Hepatocyte (in vitro differentiated cells): Measurements from ENCODE around the gene EBI3. TPM values are rescaled to one million over a fixed set of nuclear protein-coding genes. Genes with fewer than 3 reads are reported as not detected.
"Not testable (repeated sequence)": the region's sequence is repeated elsewhere in the genome, so short reads cannot be mapped to it uniquely, and the experiment has no call there.

Experiments
- DNase-seq: peaks from one replicate; pipeline ENCODE4 v3.0.0-alpha.2; 2016; ENCODE audit warnings: low spot score
- H2AFZ ChIP-seq: fragments of 200-600 bp; sonication (generic); 2 replicates; pipeline ENCODE4 v1.6.0; 2016; ENCODE audit warnings: antibody characterized with exemption, mild to moderate bottlenecking
- H3K27ac ChIP-seq: fragments of 200-600 bp; sonication (generic); 2 replicates; pipeline ENCODE4 v1.5.1; 2016; ENCODE audit warnings: mild to moderate bottlenecking
- H3K27me3 ChIP-seq: fragments of 200-600 bp; sonication (generic); 2 replicates; pipeline ENCODE4 v1.6.1; 2016
- H3K36me3 ChIP-seq: fragments of 200-600 bp; sonication (generic); replicated peaks from 2 replicates; pipeline ENCODE4 v1.5.1; 2016; ENCODE audit warnings: low read depth; ENCODE audit not compliant: insufficient read depth
- H3K4me1 ChIP-seq: fragments of 200-600 bp; sonication (generic); 2 replicates; pipeline ENCODE4 v1.5.1; 2016; ENCODE audit warnings: mild to moderate bottlenecking, moderate library complexity; ENCODE audit not compliant: insufficient read depth
- H3K4me2 ChIP-seq: fragments of 200-600 bp; sonication (generic); 2 replicates; pipeline ENCODE4 v1.6.0; 2016
- H3K4me3 ChIP-seq: fragments of 200-600 bp; sonication (generic); 2 replicates; pipeline ENCODE4 v1.5.1; 2016; ENCODE audit warnings: mild to moderate bottlenecking
- H3K79me2 ChIP-seq: fragments of 200-600 bp; sonication (generic); 2 replicates; pipeline ENCODE4 v1.6.0; 2017; ENCODE audit warnings: mild to moderate bottlenecking
- H3K9me2 ChIP-seq: fragments of 200-600 bp; sonication (generic); replicated peaks from 2 replicates; pipeline ENCODE4 v1.6.0; 2017; ENCODE audit warnings: mild to moderate bottlenecking; ENCODE audit not compliant: insufficient read depth
- H3K9me3 ChIP-seq: fragments of 200-600 bp; sonication (generic); 2 replicates; pipeline ENCODE4 v1.5.1; 2016; ENCODE audit warnings: low read depth, mild to moderate bottlenecking
- H4K20me1 ChIP-seq: fragments of 200-600 bp; sonication (generic); 2 replicates; pipeline ENCODE4 v1.6.0; 2016; ENCODE audit warnings: mild to moderate bottlenecking; ENCODE audit not compliant: insufficient read depth, poor library complexity, severe bottlenecking
- EZH2 ChIP-seq: fragments of 200-600 bp; sonication (generic); IDR thresholded peaks from 2 replicates; pipeline ENCODE4 v1.6.1; 2016; ENCODE audit warnings: antibody characterized with exemption, mild to moderate bottlenecking, borderline replicate concordance
- EZH2phosphoT487 ChIP-seq: fragments of 200-600 bp; sonication (generic); IDR thresholded peaks from one replicate; pipeline ENCODE4 v1.6.1; 2018; ENCODE audit warnings: antibody characterized with exemption, mild to moderate bottlenecking, low read depth, moderate library complexity; ENCODE audit not compliant: unreplicated experiment, severe bottlenecking
- WGBS: methylation state at CpG from one replicate; pipeline ENCODE4 v1.1.6; 2016; ENCODE audit warnings: low lambda C conversion rate; ENCODE audit errors: missing lambda C conversion rate; 5-methylcytosine and 5-hydroxymethylcytosine counted together
- polyA plus RNA-seq: library from polyadenylated mRNA; unstranded; fragments of >200 nt; fragmentation: Nextera tagmentation; extraction: Ambion mirVana; gene quantifications from 2 replicates; pipeline ENCODE4 v1.2.1, GENCODE V29; 2016
- total RNA-seq: library from RNA; depleted of rRNA; stranded (reverse); fragments of >200 nt; gene quantifications from 2 replicates; pipeline ENCODE4 v1.2.3, GENCODE V29; 2014
- TF ChIP-seq, protein P1 (sequence below): fragments of 200-600 bp; sonication (generic); IDR thresholded peaks from 2 replicates; pipeline ENCODE4 v1.5.1; 2016; ENCODE audit warnings: antibody characterized with exemption, mild to moderate bottlenecking; ENCODE audit not compliant: poor library complexity

Gene EBI3
- total and polyA plus RNA-seq, 2 experiments from 2014 or later = 3.0 to 7.6 TPM

DNA sequence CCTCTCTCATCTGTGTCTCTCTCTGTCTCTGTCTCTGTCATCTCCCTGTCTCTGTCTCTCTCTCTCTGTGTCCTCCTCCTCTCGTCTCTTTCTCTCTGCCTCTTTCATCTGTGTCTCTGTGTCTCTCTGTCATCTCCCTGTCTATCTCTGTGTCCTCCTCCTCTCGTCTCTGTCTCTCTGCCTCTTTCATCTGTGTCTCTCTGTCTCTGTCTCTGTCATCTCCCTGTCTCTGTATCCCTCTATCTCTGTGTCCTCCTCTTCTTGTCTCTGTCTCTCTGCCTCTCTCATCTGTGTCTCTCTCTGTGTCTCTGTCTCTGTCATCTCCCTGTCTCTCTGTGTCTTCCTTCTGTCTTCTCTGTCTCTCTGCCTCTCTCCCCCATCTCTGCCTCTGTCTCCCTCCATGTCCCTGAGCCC, 551 bp upstream of the EBI3 start:
- H3K79me2 ChIP-seq = no peaks in the 10 kb centered on the region
- no peaks in the 10 kb centered on the region for H3K36me3 ChIP-seq
- no peak overlapping the region for H3K27ac ChIP-seq
- H3K4me1 ChIP-seq = peaks cover 9% of the 10 kb centered on the region
- H4K20me1 ChIP-seq = no peaks in the 10 kb centered on the region
- TF ChIP-seq EZH2phosphoT487 (no peak), EZH2 (no peak)
- TF ChIP-seq, protein P1, sequence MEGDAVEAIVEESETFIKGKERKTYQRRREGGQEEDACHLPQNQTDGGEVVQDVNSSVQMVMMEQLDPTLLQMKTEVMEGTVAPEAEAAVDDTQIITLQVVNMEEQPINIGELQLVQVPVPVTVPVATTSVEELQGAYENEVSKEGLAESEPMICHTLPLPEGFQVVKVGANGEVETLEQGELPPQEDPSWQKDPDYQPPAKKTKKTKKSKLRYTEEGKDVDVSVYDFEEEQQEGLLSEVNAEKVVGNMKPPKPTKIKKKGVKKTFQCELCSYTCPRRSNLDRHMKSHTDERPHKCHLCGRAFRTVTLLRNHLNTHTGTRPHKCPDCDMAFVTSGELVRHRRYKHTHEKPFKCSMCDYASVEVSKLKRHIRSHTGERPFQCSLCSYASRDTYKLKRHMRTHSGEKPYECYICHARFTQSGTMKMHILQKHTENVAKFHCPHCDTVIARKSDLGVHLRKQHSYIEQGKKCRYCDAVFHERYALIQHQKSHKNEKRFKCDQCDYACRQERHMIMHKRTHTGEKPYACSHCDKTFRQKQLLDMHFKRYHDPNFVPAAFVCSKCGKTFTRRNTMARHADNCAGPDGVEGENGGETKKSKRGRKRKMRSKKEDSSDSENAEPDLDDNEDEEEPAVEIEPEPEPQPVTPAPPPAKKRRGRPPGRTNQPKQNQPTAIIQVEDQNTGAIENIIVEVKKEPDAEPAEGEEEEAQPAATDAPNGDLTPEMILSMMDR = no peak
- peak overlapping the region; percentile 55 for H2AFZ ChIP-seq
- H3K27me3 ChIP-seq = no peaks in the 10 kb centered on the region
- peak overlapping the region; percentile 61 for H3K4me2 ChIP-seq
- WGBS = 93% methylated on average over 2 of the region's 2 CpGs
- H3K9me3 ChIP-seq = no peaks in the 10 kb centered on the region
- no peak overlapping the region for H3K4me3 ChIP-seq
- DNase-seq = no peak
- H3K9me2 ChIP-seq = no peaks in the 10 kb centered on the region

DNA sequence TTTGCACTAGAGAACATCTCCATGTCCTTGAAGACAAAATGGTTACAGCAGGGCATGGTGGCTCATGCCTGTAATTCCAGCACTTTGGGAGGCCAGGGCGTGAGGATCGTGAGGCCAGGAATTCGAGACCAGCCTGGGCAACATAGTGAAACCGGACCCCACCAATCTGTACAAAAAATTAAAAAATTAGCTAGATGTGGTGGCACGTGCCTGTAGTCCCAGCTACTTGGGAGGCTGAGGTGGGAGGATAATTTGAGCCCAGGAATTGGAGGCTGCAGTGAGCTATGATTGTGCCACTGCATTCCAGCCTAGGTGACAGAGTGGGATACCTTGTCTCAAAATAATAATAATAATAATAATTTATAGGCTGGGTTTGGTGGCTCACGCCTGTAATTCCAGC, 914 bp downstream of the EBI3 start:
- not testable (repeated sequence) for H3K9me3 ChIP-seq, H3K36me3 ChIP-seq, H2AFZ ChIP-seq, H3K79me2 ChIP-seq, H3K4me1 ChIP-seq, H4K20me1 ChIP-seq, H3K27ac ChIP-seq, H3K27me3 ChIP-seq, H3K9me2 ChIP-seq, H3K4me2 ChIP-seq, DNase-seq, H3K4me3 ChIP-seq
- WGBS = 92% methylated on average over 6 of the region's 6 CpGs

DNA sequence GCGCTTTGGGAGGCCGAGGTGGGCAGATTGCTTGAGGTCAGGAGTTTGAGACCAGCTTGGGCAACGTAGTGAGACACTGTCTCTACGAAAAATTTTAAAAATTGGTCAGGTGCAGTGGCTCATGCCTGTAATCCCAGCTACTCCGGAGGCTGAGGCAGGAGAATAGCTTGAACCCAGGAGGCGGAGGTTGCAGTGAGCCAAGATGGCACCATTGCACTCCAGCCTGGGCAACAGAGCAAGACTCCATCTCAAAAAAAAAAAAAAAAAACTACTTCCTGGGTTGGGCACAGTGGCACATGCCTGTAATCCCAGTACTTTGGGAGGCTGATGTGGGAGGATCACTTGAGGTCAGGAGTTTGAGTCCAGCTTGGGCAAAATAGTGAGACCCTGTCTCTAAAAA, 2.2 kb downstream of the EBI3 start:
- not testable (repeated sequence) for H2AFZ ChIP-seq, H4K20me1 ChIP-seq, H3K27ac ChIP-seq, H3K36me3 ChIP-seq, H3K4me1 ChIP-seq, H3K27me3 ChIP-seq, H3K4me2 ChIP-seq, H3K4me3 ChIP-seq, H3K9me3 ChIP-seq, DNase-seq, H3K79me2 ChIP-seq, H3K9me2 ChIP-seq
- WGBS = 96% methylated on average over 6 of the region's 6 CpGs

DNA sequence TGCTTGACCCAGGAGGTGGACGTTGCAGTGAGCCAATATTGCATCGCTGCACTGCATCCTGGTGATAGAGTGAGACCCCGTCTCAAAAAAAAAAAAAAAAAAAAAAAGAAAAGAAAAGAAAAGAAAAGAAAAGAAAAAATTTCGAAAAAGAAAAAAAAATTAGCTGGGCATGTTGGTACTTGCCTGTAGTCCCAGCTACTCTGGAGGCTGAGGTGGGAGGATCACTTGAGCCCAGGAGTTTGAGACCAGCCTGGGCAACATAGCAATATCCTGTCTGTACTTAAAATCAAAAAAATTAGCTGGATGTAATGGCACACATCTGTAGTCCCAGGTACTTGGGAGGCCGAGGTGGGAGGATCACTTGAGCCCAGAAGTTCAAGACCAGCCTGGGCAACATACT, 2.8 kb downstream of the EBI3 start:
- not testable (repeated sequence) for H2AFZ ChIP-seq, H3K36me3 ChIP-seq, H3K9me3 ChIP-seq, H3K4me2 ChIP-seq, H3K4me3 ChIP-seq, H4K20me1 ChIP-seq, DNase-seq, H3K27ac ChIP-seq, H3K4me1 ChIP-seq, H3K27me3 ChIP-seq, H3K79me2 ChIP-seq, H3K9me2 ChIP-seq
- WGBS = 87% methylated on average over 4 of the region's 5 CpGs

DNA sequence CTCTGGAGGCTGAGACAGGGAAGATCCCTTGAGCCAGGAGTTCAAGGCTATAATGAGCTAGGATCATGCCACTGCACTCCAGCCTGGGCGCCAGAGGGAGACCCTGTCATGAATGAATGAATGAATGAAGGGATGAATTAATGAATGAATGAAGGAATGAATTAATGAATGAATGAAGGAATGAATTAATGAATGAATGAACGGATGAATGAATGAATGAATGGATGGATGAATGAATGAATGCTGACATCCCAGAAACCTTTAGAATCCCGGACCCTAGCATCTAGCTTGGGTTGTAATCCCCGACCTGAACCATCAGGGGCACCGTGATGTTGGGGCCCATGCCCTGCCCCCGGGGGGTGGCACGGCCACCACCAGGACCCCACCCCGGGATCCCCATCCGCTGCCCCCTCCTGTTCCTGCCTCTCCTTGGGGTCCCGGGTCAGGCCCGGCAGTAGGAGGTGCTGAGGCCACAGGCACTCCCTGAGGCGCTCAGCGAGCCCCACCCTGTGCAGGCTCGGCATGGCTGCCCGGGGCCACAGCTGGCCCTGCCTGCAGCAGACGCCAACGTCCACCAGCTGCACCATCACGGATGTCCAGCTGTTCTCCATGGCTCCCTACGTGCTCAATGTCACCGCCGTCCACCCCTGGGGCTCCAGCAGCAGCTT, 3.4 kb downstream of the EBI3 start:
- Histone ChIP-seq H2AFZ (no peak overlapping the region), H3K27ac (no peak overlapping the region)
- WGBS = 74% methylated on average over 21 of the region's 21 CpGs

More for the DNA sequence above, 3.4 kb downstream of the EBI3 start:
- H3K36me3 ChIP-seq = no peaks in the 10 kb centered on the region
- no peaks in the 10 kb centered on the region for H3K79me2 ChIP-seq
- no peak overlapping the region for H3K4me2 ChIP-seq
- no peaks in the 10 kb centered on the region for H3K9me3 ChIP-seq
- TF ChIP-seq EZH2phosphoT487 (no peak), EZH2 (no peak)
- TF ChIP-seq, protein P1 = no peak
- no peak for DNase-seq
- H3K4me3 ChIP-seq = no peak overlapping the region
- peaks cover 9% of the 10 kb centered on the region for H3K4me1 ChIP-seq
- no peaks in the 10 kb centered on the region for H3K27me3 ChIP-seq
- no peaks in the 10 kb centered on the region for H3K9me2 ChIP-seq
- no peaks in the 10 kb centered on the region for H4K20me1 ChIP-seq
